GM18951 (cell line): Measurements from ENCODE around the gene DOCK6.
"Not testable (repeated sequence)": the region's sequence is repeated elsewhere in the genome, so short reads cannot be mapped to it uniquely, and the experiment has no call there.

Source experiments
- POLR2A ChIP-seq: IDR thresholded peaks from 4 replicates; pipeline ENCODE4 v1.6.1; 2011; ENCODE audit warnings: mild to moderate bottlenecking; ENCODE audit not compliant: insufficient read length, insufficient read depth; ENCODE audit errors: extremely low read depth
- in situ Hi-C: fragments of 300-500 bp; cut with MboI; formaldehyde crosslinking; loops from one replicate; pipeline ENCODE4 v1.12.0; 2022; ENCODE audit warnings: low sequenced_read_pairs, mixed read lengths, inconsistent platforms; ENCODE audit not compliant: unreplicated experiment

Gene DOCK6

DNA sequence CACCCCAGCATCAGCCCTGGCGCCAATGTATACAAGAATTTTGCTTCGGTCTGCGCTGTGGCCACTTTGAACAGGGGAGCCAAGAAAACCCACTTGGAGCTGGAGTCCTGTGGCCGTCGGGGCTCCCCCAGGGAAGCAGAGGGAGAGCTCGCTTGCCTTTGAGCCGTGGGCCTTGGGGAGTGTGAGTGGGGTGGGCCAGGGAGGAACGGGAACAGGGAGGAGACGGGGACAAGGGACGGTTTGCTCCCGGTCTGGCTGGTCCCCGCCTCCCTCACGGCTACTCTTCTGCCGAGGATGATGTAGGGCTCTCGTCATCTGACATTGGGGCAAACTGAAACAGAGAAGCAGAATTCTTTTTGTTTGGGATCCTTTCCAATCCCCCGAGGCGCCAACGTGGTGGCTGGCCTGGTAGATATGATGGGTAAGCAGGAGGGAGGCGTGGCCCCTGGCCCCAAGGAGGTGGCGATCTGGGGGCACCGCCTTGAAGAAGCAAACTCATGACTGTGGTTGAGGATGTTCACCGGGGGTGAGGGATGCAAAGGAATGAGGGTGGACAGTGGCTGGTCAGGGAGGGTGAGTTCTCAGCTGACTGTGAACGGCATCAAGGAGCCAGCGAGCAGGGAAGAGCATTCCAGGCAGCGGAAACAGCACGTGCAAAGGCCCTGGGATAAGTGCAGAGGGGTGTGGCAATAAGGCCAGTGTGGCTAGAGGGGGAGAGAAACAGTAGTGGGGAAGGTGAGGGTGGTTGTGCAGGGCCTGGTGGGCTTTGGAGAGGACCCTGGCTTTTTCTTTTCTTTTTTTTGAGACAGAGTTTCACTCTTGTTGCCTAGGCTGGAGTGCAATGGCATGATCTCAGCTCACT, 95.8 kb downstream of the DOCK6 start:
- in situ Hi-C loops: no loop called here
- no peak for TF ChIP-seq POLR2A

- TF ChIP-seq POLR2A: no peak
- in situ Hi-C loops: no loop called here
Observed at GRCh38 chr19:11165486-11166030, 96.8 kb downstream of the DOCK6 start.

- in situ Hi-C loops: no loop called here
- no peak for TF ChIP-seq POLR2A
Observed at GRCh38 chr19:11164879-11165406, 97.4 kb downstream of the DOCK6 start.

GRCh38 chr19:11164296-11164695, 98.0 kb downstream of the DOCK6 start:
- no peak for TF ChIP-seq POLR2A
- in situ Hi-C loops: no loop called here

DNA sequence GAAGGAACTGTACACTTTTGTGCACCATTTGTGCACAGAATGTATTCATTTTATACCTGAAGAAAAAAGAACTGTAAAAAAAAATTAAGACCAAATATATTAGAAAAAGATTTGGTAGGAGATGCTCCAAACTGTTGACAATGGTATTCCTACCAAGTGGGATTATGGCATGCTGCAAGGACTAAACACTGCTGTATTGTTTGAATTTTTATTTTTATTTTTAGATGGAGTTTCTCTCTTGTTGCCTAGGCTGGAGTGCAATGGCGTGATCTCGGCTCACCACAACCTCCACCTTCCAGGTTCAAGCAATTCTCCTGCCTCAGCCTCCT, 101.9 kb downstream of the DOCK6 start:
- in situ Hi-C loops: not testable (repeated sequence)

DNA sequence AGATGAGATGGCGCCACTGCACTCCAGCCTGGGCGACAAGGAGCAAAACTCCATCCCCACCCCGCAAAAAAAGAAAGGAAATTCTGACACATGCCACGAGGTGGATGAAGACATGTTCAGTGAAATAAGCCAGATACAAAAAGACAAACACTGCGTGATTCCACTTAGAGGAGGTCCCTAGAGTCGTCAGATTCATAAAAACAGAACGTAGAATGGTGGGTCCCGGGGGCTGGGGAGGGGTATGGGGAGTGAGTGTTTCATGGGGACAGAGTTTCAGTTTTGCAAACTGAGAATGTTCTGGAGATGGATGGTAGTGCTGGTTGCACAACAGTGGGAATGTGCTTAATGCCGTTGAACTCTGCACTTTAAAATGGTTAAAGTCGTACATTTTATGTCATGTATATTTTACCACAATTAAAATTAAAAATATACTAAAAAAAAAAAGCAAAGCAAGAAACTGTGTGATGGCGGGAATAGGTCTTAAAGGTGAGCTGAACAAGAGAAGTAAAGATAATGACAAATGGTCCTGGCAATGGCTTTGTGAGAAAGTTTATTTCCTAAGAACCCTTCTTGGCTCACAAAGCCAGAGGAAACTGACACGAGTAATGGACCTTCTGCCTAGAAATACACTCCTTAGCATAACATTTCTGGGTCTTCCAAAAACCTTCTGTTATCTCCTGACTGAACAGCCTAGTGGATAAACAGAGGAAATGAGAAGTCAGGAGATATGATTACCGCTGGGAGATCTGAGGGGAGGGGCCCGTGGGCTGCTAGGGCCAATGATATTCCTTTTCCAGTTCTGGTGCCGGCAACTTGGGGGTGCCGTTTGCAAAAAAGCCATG, 102.5 kb downstream of the DOCK6 start:
- in situ Hi-C loops: no loop called here
- TF ChIP-seq POLR2A: no peak

DNA sequence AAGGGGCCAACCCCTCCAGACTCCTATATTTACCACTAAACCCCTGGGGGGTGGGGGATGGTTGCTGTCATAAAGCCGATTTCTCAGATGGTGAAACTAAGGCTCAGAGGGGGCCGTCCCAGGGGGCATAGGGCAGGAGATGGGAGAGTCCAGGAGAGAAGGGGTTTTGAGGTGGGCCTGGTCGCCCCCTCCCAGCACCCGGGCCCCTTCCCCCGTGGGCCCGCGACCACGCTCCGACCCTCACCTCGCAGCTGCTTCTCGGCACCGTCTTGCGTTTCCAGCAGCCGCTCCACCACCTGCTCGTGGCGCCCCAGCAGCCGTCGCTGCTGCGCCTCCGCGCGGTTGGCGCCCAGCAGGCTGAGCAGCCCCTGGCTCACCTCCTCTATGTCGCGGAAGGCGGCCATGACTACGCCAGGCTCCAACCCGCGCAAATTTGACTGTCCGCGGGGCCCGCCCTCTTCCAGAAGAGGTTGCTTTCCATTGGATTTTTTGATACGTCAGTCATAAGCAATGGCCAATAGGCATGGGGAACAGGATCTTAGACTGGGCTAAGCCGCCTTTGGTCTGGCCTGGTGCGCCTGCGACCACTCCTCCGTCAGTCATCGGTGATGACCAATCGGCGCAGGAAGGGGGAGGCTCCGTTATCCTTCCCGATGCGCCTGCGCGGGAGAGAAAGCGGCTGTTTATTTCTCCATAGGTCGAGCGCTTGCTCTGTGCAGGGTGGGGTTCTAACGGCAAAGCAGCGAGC, 106.8 kb downstream of the DOCK6 start, which contains the start of gene SPC24:
SPC24 (minus strand) TSS at position 410 of the 748 bp plus-strand sequence; CDS start at position 404, 6 bp downstream.
- in situ Hi-C loops: no loop called here
- peak; percentile 90 for TF ChIP-seq POLR2A

DNA sequence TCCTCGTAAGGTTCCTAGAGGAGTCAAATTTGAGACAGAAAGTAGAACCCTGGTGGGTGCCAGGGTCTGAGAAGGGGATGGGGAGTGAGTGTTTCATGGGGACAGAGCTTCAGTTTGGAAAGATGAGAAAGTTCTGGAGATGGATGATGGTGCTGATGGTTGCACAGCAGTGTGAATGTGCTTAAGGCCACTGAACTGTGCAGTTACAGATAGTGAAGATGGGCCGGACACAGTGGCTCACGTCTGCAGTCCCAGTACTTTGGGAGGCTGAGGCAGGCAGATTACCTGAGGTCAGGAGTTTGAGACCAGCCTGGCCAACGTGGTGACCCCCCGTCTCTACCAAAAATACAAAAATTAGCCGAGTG, 107.7 kb downstream of the DOCK6 start:
- TF ChIP-seq POLR2A: no peak
- in situ Hi-C loops: no loop called here

DNA sequence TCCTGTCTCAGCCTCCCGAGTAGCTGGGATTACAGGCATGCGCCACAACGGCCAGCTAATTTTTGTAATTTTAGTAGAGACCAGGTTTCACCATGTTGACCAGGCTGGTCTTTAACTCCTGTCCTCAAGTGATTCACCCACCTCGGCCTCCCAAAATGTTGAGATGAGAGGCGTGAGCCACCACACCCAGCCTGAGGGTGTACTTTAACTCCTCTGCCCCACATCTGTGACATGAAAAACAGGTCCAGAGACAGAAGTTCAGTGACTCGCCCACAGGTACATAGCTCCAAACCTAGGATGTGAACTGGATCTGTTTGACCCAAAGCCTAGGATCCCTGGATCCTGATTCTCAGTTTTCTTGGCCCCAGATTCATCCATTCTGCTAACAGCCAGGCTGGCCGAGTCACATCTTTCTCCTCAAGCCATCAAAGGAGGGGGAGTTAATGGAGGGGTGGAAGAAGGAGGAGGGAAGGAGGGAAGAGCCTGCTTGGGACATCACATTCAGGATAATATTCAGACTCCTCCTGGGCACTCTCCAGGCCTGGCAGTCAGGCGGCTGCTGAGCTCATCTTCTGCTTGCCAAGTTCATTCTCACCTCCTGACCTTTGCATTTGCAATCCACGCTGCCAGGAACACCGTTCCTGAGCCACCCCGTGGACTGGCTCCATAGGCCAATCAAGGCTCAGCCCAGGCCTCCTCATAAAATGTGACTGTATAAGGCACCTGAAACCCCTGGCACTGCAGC, 109.8 kb downstream of the DOCK6 start:
- in situ Hi-C loops: no loop called here
- no peak for TF ChIP-seq POLR2A

- TF ChIP-seq POLR2A: no peak
- in situ Hi-C loops: no loop called here
Observed at GRCh38 chr19:11151181-11151580, 111.1 kb downstream of the DOCK6 start.
